ACHN (cell line): ENCODE data around the gene FAM89B.

Source experiments
- DNase-seq: peaks from one replicate; pipeline ENCODE4 v3.0.0-alpha.2; 2015
- in situ Hi-C: cut with HindIII; loops from 2 replicates; pipeline ENCODE4 v1.10.0; 2017; ENCODE audit warnings: low sequenced_read_pairs, low pct_ligation_motif_present, low pct_unique_long_range_greater_than_20kb

Gene FAM89B

GRCh38 chr11:65580756-65581155 lies 8.4 kb downstream of the FAM89B start:
- no peak for DNase-seq
- in situ Hi-C loops: no loop called here

GRCh38 chr11:65581928-65582327 lies 9.6 kb downstream of the FAM89B start:
- DNase-seq: no peak
- in situ Hi-C loops: no loop called here

GRCh38 chr11:65583589-65583988 lies 11.3 kb downstream of the FAM89B start:
- in situ Hi-C loops: no loop called here
- no peak for DNase-seq

DNA sequence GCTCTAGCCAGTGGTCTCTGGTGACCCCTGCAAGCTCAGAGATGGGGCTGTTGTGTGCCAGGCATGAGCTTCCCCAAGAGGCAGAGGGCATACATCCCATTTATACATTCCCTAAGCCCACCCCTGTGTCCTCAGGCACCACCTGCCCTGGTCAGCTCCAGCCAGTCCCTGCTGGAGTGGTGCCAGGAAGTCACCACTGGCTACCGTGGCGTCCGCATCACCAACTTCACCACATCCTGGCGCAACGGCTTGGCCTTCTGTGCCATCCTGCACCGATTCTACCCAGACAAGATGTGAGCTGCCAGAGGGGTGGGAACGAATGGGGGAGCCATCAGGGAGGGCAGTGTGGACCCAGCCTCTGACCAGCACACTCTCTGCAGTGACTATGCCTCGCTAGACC lies 11.8 kb downstream of the FAM89B start:
- in situ Hi-C loops: no loop called here
- DNase-seq: no peak

- no peak for DNase-seq
- in situ Hi-C loops: no loop called here
Observed at GRCh38 chr11:65584723-65585171, 12.4 kb downstream of the FAM89B start.

DNA sequence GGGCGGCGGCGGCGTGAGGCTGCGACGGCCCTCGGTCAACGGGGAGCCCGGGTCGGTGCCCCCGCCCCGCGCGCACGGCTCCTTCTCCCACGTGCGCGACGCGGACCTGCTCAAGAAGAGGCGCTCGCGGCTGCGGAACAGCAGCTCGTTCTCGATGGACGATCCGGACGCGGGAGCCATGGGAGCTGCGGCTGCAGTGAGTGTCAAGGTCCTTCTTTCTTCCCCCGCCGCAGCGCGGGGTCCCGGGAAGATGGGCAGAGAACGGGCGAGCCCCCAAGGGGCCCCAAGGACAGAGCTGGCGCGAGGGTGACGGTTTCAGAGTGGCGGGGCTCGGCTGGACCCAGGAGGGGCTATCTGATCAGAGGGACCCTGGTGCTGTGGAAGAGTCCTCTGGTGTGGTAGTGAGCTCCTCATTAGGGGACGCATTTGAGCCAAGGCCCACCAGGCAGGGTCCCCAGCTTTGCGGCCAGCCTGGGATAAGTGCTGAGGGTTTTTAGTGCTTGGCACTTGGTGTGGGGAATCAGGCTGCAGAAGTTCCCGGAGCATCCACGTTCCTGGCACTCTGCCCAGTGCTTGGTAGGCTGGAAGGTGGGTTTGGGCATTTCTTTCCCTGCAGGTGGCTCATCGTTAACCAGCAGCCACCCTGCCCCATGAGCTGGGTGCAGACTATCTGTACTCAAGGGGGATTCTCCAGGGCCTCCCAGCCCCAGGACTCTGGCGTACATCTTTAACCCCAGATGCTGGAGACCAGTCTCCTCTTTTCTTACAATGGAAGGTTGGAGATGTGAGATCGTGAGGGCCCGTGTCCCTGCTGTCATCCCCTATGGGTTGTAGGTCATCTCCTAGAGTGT lies 13.3 kb downstream of the FAM89B start:
- in situ Hi-C loops: no loop called here
- no peak for DNase-seq

DNA sequence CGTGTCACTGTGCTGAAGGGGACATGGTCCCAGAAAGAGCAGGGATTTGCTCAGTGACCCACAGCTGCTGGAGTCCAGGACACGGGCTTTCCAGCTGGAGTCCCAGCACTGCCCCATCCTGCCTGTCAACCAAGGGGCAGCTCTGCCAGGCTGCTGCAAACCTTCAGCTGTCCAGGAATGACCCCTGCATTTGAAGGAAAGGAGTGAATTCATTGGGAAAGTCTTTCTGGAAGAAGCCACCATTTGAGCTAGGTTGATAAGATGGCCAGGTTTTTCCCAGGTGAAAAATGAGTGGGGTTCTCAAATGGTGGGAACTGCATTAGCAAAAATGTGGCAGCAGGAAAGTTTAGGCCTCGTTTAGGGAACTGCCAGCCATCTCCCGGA lies 13.9 kb downstream of the FAM89B start:
- no peak for DNase-seq
- in situ Hi-C loops: no loop called here

GRCh38 chr11:65586676-65587075 lies 14.3 kb downstream of the FAM89B start:
- in situ Hi-C loops: no loop called here
- DNase-seq: no peak

DNA sequence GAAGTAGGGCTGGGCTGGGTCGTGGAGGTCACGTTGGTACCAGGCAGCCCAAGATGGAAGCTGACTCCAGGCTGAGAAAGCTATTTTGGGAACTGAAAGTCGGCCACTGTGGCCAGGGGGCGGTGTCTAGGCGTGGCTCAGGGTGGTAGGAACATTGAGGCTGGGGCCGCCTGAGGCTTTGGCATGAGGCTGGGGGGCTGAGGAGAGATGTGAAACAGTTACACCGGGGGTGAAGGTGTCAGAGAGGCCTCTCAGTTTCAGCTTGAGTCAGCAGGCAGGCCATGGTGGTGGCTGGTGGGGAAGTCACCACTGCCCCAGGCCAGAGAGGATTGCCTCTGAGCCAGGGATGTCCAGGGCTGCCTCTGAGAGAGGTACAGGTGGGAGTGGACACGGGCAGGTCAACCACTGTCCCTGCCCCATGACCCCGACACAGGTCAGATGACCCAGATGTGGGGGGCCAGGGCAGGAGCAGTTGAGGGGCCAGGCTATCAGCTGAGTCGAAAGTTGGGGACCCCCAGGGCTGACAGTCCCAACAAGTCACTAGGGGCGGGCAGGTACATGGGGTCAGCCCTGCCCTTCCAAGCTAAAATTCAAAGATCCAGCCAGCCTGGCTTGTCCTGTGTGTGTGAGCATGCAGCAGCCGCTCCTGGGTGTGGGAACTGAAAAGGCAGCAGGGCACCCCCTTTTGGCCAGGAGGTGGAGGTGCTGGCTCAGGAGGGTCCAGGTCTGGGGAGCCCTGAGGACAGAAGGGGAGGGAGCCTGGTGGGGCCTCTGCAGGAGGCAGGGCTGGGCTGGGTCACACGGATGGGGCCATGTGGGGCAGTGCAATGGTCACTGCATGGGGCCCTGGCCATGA lies 16.1 kb downstream of the FAM89B start:
- in situ Hi-C loops: no loop called here
- DNase-seq: peak; percentile 62

GRCh38 chr11:65589444-65590239 lies 17.3 kb downstream of the FAM89B start:
- in situ Hi-C loops: no loop called here
- DNase-seq: no peak

GRCh38 chr11:65590240-65590738 lies 18.0 kb downstream of the FAM89B start:
- in situ Hi-C loops: no loop called here
- no peak for DNase-seq

DNA sequence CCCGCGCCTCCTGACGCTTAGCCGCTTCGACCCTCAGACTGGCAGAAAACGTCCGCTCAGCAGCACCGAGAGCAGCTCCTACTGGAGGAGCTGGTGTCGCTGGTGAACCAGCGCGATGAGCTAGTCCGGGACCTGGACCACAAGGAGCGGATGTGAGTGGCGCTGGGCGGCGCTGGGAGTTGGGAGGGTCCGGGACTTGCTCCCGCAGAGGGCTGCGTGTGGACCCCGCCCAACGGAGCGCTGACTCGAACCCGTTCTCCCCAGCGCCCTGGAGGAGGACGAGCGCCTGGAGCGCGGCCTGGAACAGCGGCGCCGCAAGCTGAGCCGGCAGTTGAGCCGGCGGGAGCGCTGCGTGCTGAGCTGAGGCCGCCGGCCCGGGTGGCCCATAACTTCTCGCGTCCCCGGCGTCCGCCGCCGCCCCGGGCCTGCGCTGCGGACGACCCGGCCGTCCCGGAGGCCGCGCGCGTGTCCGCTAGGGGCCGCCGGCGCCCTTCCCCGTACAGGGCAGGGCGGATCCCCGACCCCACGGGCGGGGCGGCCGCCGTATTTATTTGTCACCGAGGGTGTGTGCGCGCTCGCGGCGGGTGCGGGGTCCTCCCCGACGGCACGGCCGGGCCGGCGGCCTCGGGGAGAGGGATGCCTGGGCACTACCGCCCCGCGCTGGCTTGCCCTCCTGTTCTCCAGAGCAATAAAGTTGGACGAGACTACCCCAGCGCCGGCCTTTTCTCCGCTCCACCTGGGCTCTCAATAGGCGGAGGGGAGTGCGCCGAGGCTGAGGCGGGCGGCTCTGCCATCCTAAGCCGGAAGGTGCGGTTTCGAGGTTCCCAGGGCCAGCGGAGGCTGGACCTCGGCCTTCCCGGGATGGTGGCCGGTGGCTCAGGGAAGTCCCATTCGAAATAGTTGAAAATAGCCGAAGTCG lies 19.9 kb downstream of the FAM89B start:
- no peak for DNase-seq
- in situ Hi-C loops: no loop called here

DNA sequence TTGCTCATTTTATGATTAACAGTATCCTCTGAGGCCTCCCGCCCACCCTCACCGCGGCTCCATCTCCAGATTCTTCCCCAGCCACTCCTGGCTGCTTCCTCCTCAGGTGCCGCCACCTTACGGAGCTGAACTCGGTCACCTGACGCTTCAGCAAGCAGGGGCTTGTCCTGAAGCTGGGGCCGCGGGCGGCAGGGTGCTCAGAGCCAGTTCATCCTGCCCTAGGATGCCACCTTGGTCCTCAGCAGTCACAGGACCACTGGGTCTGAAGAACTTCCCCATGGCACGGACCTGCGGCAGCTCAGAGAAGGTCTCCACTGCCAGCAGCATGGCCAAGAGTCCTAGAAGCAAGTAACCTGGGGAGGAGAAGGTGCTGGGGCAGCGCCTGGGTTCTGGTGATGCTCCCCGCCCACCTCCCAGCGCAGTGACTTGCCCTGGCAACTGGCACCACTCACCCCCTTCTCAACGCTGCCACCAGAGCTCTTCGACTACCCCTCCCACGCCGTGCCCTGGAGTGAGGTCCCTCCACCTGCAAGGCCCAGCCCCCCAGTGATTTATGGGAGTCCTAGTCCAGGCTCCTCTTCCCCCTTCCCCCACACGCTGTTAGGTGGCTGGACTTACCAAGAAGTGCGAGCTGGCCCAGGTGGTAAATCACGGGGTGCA lies 20.6 kb downstream of the FAM89B start:
- no peak for DNase-seq
- in situ Hi-C loops: no loop called here

DNA sequence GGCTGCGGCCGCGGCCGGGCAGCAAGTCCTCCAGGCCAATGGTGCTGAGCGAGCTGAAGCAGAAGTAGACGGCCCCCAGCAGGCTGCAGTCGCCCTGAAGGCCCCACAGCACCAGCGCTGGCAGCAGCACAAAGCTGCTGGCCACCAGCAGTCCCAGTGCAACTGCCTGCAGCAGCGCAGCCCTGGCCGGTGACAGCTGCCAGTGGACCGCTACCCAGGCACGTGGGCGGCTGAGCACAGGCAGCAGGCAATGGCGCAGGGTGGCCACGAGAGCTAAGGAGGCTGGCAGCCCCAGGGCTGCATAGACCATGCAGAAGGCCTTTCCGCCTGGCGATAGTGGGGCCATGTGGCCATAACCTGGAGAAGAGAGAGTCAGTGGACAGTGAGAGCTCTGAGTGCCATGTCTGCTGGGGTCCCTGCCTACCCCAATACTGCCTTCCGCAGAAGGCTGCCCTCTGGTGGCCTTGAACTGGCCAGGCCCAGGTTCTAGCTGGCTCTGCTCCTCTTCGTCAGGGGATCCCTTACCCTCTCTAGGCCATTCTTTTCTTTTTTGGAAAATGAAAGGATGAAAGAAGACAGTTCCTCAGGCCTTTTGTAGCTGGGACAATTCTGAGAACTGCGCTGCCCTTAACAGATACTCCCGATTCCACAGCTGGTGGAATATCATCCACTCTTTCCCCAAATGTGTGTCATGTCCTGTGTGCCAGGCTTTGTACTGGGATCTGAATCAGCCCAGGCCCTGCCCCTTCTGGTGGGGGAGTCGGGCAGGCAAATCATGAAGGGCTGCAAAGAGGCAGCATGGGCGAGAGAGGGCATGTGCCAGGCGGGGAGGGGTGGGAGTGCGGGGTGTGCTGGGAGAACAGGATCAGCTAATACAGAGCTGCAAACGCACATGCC lies 21.4 kb downstream of the FAM89B start:
- no peak for DNase-seq
- in situ Hi-C loops: no loop called here

- in situ Hi-C loops: no loop called here
- DNase-seq: no peak
Observed at GRCh38 chr11:65595131-65595530, 22.8 kb downstream of the FAM89B start.

DNA sequence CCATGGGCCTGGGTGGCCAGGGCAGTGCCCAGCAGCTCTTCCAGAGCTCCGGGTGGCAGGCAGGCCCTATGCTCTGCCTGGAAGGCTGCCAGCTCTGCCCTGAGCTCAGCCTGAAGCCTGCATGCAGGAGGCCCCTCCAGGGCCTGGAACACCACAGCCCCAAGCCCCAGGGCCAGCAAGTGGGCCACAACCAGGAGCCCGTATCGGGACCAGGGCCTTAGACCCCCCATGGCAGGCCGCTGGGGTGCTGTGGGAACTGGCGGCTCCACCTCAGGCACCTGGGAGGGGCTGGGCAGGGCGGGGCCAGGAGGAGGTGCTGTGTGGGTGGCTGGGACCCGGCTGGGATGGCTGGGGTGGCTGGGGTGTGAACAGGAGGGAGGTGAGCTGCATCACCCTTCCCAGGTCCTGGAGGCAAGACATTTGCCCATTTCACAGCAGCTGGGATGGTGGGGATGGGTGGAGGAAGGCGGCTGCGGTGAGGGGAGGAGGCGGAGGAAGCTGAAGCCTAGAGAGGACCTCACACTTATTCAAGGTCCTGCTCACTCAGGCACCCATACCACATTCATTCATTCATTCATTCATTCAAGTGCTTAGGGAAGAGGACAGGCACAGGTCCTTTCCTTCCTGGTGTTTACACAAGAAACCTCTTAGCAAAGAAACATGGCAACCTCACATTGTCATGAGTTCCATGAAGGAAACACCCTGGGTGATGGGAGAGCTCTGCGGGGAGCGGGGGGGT lies 23.4 kb downstream of the FAM89B start, which contains the start of gene KCNK7:
KCNK7 (minus strand) TSS at position 258 of the 739 bp plus-strand sequence; CDS start at position 230, 28 bp downstream.
- in situ Hi-C loops: no loop called here
- no peak for DNase-seq
